ENCODE data around the gene GCN1.
A peak's percentile ranks its signal among the peaks of the same experiment; 100 is the strongest.

The GCN1 gene

DNA sequence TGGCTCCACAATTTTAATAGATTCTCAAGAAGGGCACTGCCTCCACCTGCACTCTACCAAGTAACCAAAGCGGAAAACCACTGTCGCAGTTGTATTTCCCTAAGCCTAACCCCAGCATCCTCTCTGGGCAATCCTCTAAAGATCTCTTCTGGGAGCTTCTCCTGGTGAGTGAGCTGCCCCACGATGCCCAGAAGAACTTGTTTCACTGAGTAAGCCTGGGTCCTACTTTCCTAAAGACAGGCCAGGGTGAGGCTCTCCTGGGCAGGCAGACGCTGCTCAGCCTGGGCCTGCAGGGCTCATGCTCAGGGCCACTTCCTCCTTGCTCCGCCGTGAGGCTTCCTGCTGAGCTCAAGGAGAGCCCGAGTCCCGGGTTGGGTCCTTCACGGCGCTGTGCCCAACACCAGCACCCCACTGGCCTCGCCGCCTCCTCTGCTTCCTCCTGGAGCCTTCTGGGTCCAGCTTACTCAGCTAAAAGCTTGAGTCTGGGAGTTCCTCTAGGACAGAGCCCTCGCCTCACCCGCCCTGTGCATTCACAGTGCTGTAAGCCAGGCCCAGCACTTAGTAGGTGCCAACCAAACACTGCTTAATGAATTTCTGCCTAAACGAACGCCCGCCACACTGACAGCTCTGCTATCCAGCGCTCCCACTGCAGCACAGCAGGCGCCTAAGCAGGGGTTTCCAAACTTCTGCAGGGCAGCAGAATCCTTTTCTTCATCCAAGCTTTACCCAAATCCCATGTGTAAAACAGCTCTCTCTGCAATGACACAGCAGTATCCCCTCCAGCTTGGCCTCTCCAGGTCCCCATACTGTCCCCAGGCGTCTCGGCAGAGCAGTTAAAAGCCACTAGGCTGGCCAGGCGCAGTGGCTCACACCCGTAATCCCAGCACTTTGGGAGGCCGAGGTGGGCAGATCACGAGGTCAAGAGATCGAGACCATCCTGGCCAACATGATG, 83.7 kb downstream of the GCN1 start:
- DNase-seq = peak in 2 of 4 experiments; percentile 8 to 26

DNA sequence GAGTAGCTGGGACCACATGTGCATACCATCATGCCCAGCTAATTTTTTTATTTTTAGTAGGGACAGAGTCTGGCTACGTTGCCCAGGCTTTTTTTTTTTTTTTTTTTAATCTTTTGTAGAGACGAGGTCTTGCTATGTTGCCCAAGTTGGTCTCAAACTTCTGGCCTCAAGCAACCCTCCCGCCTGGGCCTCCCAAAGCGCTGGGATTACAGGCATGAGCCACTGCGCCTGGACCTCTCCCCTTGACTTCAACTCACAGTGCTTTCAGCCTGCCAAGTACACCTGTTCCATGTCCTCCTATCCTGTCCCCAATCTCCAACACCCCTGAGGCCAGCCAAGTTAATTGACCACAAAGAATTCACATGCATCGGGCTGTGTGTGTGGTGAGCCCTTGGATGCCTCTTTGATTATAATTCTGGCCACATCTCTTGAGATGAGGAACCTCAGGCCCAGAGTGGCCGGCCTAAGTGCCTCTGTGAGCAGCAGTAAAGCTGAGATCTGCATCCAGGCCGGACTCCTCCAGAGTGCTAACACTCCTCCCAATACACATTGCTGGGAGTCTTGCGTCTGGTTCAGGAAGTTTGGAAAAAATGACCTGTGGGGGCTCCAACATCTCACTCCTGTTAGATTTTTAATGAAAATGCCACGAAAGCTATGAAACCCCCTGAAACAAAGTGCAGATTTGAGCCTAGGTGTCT, 84.8 kb downstream of the GCN1 start:
- DNase-seq = no peak

DNA sequence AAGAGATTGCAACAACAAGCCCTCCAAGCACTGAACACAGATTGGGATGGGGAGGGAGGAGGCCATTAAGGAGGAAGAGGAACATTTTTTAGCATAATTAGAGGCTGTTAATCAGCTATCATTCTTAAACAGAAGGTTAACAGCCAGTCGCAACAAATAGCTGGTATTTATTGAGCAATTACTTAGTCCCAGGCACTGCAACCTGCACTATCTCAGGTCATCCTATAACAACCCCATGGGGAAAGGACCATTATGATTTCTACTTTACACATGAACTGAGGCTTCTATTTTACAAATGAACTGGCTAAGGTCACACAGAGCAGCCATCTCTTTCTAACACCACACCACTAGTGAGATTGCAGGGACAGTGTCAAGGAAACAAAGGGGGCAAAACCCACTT, 88.4 kb downstream of the GCN1 start:
- DNase-seq = no peak

DNA sequence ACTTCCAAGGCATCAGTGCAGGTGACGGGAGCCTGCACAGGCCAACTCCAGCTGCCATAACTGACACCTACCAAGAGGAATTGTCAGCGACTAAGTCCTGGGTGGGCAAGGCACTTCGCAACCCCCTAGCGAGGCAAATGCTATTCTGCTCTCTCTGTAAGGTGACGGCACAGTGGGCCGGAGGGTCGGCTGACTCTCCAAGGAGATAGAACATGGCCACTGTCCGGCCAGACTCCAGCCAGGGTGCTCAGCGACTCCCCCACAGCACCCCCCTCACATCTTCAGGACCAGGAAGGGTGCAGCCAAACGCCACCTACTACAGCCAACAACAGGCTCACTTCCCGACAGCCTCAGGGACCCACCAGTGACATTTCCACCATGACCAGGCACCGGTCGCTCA, 91.1 kb downstream of the GCN1 start:
- no peak for DNase-seq

DNA sequence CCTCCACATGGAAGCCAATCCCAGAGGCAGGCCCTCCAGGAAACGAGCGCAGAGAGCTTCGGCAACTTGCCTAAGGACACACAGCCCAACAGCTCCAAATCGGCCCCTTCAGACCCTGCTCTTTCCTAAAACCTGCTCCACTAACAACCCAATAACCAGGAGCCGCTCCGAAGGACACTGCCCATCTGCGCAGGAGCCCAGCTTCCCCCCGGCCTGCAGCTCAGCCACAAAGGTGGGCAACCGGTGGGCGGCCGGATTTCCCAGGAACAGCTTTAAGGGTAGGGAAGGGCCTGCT, 91.5 kb downstream of the GCN1 start:
- DNase-seq = no peak

DNA sequence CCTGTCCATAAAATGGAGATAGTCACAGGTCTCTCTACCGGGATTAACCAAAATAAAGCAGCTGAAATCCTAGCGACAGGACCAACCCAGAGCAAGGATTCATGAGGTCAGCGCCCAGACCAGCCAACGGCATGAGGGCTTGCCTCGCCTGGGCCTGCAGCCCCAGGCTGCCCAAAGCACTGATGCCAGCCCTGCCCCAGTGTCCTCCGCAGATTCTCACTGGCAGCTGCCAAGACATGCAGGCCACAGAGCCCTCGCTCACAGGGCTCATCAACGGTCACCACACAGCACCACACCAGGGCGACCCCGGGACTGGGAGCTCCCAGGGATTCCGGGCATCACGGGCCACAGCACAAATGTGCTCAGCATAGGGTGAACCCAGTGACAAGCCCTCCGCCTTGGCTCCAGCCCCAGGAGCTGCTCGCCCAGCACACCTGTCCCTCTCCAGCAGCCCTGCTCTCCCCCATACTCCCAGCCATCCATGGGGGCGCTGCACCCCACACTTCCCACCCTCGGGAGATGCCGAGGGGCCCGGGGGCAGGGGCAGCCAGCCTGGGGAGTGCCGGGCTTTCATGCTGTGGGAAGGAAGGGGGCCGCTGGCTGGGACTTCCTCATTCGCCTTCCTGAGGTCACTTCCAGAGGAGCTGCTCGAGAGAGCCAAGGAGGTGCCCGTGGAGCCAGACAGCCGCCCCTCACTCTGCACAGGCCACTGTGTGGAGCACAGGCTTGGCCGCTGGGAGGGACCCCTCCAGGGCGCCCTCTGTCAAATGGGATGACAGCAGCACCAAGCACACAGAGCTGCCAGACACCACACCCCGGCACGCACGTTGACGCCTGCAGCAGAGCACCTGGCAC, 92.1 kb downstream of the GCN1 start:
- DNase-seq = no peak

DNA sequence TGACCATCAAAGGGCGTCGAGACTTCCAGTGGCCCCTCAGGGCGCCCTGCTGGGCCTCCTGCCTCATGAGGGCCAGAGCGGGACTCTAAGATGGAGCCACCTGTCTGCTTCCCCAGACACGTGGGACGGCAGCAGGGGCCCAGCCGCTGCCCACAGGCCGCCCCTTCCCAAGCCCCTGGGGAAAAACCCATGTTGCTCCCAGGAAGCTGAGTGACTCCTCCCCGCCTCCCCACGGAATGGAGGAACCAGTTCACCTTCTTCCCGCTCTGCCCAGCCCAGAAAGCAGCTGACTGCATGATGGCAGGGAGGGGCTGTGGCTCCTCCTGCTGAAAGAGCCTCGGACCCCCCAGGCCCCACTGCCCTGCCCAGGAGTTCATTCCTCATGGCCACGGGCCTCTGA, 92.9 kb downstream of the GCN1 start:
- DNase-seq = no peak

DNA sequence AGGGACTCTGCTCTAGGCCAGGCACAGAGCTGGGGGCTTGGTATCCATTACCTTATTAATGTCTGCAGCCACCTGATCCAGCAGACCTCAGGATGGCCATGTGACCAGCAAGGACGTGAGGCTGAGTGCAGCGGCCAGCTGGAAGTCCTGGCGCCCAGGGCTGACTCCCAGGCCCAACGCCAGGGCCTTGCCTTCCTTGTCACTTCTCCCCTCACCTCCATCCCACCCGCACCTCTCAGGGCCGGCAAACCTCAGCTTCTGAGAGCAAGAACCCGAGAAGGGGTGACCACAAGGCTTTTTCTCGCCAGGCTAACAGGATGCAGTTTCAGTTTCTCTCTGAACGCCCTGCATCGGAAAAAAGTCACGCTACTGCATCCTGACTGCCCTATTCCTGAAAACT, 93.3 kb downstream of the GCN1 start:
- DNase-seq = no peak

DNA sequence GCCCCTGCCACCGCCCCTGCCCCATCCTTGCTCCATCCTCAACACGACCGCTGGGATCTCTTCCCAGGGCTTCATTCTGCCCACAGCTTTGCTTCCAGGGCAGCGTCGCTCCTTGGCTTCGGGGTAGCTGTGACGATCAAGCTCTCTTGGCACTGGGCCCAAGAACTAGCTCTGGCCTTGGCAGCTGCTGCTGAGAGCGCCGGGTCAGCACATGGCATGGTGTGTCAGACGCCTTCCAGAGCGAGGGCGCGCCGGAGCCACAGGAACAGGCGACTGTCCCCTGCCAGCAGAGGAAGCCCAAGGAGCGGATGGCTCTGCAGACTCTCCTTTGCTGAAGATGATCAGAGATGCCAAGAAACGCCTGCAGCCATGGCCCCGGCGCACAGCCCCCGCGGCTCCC, 93.9 kb downstream of the GCN1 start:
- DNase-seq = no peak

DNA sequence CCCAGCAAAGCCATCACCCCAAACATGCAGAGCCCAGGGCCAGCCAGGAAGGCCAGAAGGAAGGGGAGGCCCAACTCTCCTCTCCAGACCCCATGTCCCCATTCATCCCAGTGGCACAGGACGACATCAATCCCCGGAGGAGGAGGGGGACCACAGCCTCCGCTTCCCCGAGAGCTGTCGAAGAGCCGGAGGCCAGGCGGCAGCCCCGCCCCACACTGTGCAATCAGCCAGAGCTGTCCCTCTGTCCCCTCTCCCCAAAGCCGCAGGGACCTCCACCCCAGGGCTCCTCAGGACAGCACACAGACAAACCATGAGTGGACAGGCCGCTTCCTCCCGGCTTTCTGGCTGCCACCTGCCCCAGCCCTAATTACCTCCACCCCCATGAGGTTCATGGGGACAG, 94.8 kb downstream of the GCN1 start:
- DNase-seq = no peak

DNA sequence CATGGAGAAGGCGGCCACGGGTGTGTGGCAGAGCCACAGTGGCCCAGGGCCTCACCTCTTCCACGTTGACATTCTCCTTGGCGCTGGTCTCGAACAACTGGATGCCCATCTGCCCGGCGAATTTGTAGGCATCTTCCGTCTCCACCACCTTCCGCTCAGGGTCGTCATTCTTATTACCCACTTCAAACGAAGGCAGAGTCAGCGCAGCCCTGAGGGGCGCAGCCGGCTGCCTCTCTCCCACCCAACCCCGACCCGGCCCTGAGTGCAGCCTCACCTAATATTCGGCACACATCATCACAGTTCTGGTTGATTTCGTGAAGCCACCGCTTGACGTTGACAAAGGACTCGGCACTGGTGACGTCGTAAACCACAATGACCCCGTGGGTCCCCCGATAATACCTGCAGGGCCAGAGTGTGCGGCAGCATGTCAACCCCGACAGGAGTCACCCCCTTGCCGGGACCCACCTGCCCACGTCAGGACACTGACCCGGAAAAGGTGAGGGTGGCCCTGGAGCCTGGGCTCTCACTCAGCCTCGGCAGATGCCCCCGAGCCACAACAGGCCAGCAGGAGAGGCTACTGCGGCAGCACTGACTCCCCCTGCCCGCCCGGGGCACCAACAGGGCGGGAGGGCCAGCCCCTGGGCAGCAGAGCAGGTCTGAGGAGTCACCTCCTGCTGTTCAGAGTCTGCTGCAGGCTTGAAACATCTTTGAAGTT, 95.6 kb downstream of the GCN1 start:
- DNase-seq = no peak

DNA sequence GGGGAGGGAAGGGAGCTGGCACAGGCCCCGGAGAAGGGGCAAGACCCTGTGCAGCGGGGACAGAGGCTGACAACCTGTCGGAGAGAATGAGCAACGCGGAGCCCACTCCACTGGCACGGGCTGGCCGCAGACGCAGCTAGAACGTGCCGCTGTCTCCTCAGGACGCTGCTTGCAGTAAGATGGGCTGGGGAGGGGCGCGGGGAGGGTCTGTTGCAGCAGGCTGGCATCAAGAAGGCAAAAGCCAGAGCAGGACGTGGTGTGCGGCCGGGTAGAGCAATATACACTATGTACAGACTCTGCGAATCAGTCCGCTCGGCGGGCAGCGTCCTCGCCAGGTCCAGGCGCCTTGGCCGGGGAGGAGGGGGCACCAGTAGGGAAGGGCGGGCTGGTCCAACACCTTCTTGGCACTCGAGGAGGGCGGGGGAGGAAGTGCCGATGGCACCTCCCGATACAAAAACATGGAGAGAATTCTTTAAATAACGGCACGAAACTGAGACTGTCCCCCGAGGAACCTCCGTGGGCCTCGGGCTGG, 97.8 kb downstream of the GCN1 start:
- DNase-seq = no peak

DNA sequence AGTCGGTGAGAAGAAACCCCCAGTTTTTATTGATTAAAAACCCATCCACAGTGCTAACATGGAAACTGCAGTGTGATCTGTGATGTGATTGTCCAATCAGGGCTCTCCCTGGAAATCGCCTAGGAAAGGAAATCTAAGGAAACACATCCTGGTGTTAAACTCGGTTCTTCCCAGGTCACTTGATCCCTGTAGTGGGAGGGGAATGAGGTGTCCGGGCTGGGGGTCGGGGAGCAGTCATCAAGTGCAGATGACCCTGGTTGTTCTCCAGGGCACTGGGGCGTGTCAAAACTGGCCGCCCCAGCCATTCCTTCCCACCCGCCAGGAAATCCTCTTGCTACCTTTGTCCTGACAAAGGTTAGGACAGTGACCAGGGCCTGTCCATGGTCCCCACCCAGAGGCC, 98.8 kb downstream of the GCN1 start:
- no peak for DNase-seq

DNA sequence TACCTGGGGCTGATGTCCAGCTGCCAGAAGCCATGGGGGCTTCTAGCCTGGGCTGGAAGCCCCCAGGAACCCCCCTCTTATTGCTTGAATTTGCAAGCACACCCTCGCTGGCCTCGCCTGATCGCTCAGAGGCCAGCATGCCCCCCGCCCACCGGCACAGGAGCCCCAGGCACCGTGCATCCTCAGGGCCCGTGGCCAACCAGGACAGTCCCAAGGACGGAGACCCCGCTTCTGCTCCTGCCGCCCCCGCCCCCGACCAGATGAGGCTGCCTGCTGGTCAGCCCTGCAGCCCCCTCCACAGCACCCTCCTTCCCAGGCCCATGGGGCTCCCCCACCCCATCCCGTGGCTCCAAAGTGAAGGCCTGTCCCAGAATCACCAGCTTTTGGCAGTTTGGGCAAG, 99.2 kb downstream of the GCN1 start:
- DNase-seq = no peak

DNA sequence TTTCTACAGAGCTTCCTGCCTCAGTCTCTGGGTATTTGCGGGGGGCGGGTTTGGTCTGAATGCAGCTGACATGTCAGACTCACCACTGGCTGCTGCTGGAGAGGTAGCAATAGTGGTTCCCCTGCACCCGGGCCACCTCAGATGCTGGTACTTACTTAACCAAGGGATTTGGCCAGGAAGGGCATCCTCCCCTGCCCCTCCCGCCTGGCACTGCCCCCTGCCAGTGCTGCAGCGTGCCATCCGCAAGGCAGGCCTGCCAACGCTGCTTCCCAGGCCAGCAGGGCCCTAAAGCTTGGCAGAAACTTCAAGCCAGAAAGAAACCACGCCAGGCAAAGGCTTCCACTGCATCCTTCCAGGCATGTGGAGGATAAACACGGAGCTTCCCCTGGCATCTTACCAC, 100.0 kb downstream of the GCN1 start:
- DNase-seq = no peak

DNA sequence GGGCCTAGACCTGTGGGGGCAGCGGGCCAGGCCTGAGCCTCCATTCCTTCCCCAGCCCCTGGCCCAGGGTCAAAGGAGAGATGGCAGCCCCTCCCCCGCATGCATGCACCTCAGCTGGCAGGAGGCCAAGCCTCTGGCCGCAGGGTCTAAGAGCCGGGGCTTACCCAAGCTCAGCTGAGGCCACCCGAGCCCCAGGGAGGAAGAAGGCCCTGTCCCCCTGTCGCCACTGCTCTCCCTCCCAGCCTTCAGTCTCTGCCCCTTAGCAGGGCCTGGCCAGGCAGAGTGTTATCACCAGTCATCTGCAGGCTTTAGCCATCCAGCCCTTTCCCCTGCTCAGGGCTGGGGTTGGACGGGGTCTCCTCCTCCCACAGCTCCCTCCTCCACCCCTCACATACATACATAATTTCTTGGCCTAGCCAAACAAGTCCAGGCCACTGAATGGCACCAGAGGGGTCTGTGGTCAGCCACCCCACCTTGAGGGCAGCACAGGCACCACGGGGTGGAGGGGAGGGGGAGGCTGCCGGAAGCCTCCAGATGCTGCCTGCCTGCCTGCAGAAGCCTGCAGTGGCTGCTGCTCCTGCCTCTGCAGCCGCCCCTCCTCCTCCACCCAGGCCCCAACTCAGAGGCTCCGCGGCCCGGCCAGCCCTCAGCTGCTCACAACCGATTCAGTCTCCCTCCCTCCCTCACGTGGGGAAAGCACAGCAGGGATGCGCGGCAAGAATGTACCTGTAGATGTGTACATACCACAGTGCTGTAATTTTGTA, 100.7 kb downstream of the GCN1 start:
- DNase-seq = no peak

DNA sequence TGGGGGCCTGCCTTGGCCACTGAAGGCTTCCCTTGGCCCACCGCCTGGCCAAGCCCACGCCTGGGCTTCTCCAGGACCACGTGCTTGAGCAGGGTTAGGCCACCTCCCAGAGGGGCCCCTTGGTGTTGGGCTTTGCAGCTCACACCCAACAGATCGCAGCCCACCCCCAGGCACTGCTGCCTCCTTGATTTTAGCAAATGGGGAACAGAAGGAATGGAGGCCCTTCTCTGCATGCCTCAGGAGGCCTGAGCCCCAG, 101.3 kb downstream of the GCN1 start:
- no peak for DNase-seq

DNA sequence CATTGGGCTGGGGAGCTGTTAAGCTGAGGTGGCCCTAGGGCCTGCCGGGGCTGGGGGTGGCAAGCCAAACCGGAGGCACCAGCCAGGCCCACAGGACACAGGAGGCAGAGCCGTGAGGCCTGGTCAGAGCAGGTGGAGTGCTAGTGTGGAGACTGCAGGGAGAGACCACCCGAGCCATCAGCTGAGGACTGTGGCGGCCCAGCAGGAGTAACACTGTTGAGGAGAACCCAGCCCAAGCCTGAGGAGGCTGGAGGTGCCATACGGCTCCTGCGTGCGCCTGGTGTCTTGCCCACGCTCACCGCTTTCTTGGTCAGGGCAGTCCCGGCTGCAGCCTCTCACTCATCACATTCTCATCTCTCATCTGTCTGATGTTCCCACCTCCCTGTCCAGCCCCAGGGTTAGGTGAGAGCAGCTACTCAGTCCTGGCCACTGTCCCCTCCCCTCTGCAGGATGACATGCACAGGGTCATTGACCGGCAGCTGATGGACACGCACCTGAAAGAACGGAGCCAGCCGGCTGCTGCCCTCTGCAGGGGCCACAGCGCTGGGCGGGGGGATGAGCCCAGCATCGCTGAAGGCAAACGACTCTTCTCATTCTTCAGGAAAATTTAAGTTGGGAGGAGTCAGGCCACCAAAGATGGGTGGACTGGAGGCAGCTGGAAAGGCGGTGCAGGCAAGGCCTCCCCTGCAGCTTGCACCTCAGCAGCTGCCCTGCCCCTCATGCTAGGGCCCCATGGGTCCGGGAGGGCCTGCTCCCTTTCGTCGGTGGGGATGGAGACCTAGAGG, 101.8 kb downstream of the GCN1 start:
- no peak for DNase-seq

DNA sequence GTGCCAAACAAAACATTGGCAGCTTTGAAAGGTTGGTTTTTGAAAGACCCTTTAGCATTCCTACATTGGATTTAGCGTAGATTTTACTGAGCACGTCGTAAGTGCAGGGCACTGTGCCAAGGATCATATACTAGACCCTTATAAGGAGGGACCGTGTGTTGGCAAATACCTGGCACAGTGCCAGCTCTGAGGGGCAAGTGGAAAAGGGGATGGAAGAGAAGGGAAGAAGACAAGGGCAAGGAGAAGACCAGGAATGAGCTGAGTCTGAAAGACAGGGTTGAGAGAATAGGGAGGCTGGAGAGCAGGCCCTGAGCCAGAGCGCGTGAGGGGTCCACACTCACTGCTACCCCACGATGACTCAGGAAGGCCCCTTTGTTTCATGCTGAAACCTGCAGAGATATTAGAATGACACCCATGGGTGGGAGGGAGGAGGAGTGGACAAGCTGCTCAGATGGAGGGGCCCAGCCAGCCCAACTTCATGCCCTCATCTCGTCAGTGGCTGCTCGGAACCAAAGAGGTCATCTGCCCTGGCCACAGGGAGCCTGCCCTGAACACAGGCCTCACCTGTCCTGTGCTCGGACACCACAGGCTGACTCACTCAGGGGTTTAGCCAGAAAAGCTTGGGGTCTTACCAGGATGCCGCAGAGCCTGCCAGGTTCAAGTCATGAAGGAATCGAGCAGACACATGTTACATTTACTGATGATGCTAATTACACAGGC, 103.0 kb downstream of the GCN1 start:
- no peak for DNase-seq

DNA sequence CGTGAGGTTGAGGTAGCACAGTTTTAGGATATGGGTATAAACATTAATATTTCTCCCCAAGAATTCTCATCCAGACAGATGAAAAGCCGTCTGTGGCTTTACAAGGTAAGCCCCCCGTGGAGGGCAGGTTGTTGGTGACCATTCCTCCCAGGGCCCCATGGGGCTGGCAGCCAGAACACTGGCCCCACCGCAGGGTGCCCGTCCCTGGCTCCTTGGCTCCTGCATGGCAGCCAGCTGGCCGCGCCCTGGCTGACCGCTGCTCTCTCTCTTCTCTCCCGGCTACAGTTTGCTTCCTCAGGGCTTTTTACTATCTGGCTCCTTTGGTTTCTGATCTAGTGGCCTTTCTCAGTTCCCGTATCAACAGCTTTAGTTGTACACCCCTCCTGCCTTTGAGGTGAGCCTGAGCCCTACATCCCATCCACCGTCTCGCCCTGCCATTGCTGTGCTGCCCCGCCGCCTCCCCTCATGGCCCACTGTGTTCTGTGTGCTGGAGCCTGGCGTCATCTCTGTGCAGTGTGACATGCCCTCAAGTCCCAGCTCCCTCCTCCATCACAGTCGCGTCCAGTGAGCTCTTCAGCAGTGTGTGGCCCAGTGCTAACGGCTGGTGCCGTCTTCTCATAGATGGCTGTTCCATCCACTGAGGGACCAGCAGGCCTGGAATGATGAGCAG, 103.8 kb downstream of the GCN1 start:
- no peak for DNase-seq
